ENCODE measurements around the gene PIK3R4. TPM values are rescaled to one million over a fixed set of nuclear protein-coding genes. Genes with fewer than 3 reads are reported as not detected.

Gene PIK3R4
- total RNA-seq, 2 donors from 2014 or later: 36.8 to 52.8 TPM

DNA sequence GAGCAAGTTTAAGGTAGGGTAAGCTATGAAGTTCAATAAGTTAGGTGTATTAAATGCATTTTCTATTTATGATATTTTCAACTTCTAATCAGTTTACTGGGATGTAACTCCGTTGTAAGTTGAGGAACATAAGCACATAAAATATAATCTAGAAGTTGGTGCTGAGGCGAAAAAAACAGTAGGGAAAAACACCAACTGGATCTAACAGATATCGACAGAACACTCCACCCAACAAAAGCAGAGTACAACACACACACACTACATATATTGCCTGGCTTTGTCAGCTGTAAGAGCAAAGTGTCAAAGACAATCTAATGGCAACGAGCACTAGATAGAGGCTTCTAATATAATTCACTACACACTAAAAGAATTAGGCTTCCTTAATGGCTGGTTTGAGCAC lies 8.4 kb downstream of the PIK3R4 start:
- intact Hi-C loops (cut with DNase I): no loop called here
- WGBS: 96% methylated on average over 4 of the region's 4 CpGs
- Histone ChIP-seq H3K4me1 (replicated peaks) (no peaks in the 10 kb centered on the region), H3K9me3 (no peaks in the 10 kb centered on the region), H3K36me3 (no peaks in the 10 kb centered on the region), H3K27ac (no peak overlapping the region), H3K27me3 (replicated peaks; ENCODE audit: insufficient read depth) (no peaks in the 10 kb centered on the region), H3K4me3 (no peak overlapping the region)
- no peak for DNase-seq (ENCODE audit: low spot score)
- TF ChIP-seq POLR2A (IDR thresholded peaks at IDR 0.05) (no peak), POLR2AphosphoS5 (IDR thresholded peaks at IDR 0.05) (no peak)
- TF ChIP-seq, protein P1, sequence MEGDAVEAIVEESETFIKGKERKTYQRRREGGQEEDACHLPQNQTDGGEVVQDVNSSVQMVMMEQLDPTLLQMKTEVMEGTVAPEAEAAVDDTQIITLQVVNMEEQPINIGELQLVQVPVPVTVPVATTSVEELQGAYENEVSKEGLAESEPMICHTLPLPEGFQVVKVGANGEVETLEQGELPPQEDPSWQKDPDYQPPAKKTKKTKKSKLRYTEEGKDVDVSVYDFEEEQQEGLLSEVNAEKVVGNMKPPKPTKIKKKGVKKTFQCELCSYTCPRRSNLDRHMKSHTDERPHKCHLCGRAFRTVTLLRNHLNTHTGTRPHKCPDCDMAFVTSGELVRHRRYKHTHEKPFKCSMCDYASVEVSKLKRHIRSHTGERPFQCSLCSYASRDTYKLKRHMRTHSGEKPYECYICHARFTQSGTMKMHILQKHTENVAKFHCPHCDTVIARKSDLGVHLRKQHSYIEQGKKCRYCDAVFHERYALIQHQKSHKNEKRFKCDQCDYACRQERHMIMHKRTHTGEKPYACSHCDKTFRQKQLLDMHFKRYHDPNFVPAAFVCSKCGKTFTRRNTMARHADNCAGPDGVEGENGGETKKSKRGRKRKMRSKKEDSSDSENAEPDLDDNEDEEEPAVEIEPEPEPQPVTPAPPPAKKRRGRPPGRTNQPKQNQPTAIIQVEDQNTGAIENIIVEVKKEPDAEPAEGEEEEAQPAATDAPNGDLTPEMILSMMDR (IDR thresholded peaks at IDR 0.05): no peak

DNA sequence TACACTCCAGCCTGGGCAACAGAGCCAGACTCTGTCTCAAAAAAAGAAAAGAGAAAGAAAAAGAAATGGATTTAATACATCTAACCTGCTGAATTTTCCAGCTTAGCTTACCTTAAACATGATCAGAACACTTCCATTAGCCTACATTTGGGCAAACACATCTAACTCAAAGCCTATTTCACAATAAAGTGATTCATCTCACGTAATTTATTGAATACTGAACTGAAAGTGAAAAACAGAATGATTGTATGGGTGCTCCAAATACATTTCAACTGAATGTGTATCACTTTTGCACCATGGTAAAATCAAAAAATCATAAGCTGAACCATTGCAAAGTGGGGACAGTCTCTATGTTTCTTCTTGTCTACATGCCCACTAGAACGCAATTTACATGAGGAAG lies 9.0 kb downstream of the PIK3R4 start:
- Histone ChIP-seq H3K4me3 (no peak overlapping the region), H3K4me1 (replicated peaks) (no peaks in the 10 kb centered on the region), H3K9me3 (no peaks in the 10 kb centered on the region), H3K27ac (no peak overlapping the region), H3K36me3 (no peaks in the 10 kb centered on the region), H3K27me3 (replicated peaks; ENCODE audit: insufficient read depth) (no peaks in the 10 kb centered on the region)
- intact Hi-C loops (cut with DNase I): no loop called here
- 97% methylated on average over 2 of the region's 2 CpGs for WGBS
- DNase-seq (ENCODE audit: low spot score): no peak
- no peak for TF ChIP-seq POLR2AphosphoS5 (IDR thresholded peaks at IDR 0.05)
- TF ChIP-seq, protein P1 (IDR thresholded peaks at IDR 0.05): no peak
- no peak for TF ChIP-seq POLR2A (IDR thresholded peaks at IDR 0.05)

DNA sequence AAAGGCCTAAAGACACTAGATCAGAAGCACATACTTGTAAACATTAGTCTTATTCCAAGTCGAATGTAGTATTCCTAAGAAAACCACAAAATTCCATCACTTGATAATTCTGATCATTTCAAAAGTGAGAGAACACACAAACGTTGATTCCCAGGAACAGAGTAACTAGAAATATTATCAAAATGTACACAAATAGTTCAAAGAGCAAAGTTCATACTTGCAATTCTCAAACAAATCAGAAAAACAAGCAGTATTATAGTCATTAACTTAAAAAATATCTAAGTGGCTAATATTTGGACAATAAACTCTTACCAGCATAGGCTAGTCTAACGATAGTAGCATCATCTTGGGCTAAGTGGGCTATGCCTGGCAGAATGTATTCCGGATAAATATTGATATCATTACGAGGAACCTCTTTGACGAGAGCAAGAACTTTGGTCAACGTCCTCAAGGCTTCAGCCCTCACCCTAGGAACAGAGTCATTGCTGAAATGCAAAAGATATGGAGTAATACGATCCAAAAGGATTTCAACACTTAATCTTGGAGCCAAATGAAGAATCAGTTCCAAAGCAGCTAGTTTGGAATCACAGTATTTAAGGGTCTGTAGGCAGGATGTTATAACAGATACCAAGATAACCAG lies 13.3 kb downstream of the PIK3R4 start:
- Histone ChIP-seq H3K27me3 (replicated peaks; ENCODE audit: insufficient read depth) (no peaks in the 10 kb centered on the region), H3K27ac (no peak overlapping the region), H3K36me3 (no peaks in the 10 kb centered on the region), H3K9me3 (no peaks in the 10 kb centered on the region), H3K4me1 (replicated peaks) (no peaks in the 10 kb centered on the region), H3K4me3 (no peak overlapping the region)
- TF ChIP-seq, protein P1 (IDR thresholded peaks at IDR 0.05): no peak
- TF ChIP-seq POLR2A (IDR thresholded peaks at IDR 0.05) (no peak), POLR2AphosphoS5 (IDR thresholded peaks at IDR 0.05) (no peak)
- 87% methylated on average over 8 of the region's 8 CpGs for WGBS
- intact Hi-C loops (cut with DNase I): no loop called here
- no peak for DNase-seq (ENCODE audit: low spot score)

DNA sequence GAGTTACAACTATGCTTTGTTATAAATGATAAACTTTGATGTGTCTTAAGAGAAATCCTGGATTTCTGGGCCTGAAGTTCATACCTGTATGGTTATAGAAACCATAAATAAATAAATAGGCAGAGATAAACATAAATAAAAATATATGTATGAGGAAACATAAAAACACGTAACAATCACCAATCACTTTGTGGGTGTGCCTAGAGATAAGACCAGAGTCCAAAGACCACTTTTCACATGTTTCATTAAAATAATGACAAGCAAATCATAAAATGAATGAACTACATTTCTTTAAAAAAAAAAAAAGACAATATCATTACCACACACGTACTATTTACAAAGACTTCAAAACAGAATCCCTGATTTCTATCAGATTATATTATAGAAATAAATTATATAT lies 14.1 kb downstream of the PIK3R4 start:
- H3K27ac ChIP-seq: no peak overlapping the region
- intact Hi-C loops (cut with DNase I): no loop called here
- no peaks in the 10 kb centered on the region for H3K27me3 ChIP-seq (replicated peaks; ENCODE audit: insufficient read depth)
- no peaks in the 10 kb centered on the region for H3K4me1 ChIP-seq (replicated peaks)
- TF ChIP-seq, protein P1 (IDR thresholded peaks at IDR 0.05): no peak
- TF ChIP-seq POLR2A (IDR thresholded peaks at IDR 0.05) (no peak), POLR2AphosphoS5 (IDR thresholded peaks at IDR 0.05) (no peak)
- no peak for DNase-seq (ENCODE audit: low spot score)
- WGBS: 90% methylated on average over 2 of the region's 2 CpGs
- H3K9me3 ChIP-seq: no peaks in the 10 kb centered on the region
- no peak overlapping the region for H3K4me3 ChIP-seq
- H3K36me3 ChIP-seq: no peaks in the 10 kb centered on the region

DNA sequence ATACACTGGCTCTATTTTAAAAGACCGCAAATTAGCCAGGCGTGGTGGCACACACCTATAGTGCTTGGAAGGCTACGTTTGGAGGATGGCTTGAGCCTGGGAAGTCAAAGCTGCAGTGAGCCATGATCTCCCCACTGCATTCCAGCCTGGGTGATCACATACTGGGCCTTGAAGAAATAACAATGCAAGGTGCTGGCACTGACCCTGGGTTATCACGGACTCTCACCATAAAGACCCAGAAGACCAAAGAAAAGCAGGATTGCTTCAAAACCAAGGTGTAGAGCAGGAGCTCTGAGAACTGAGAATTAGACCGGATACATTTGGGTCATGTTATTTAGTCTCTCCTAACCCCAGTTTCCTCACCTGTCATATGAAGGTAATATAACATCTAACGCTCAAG lies 14.8 kb downstream of the PIK3R4 start:
- H3K27me3 ChIP-seq (replicated peaks; ENCODE audit: insufficient read depth): no peaks in the 10 kb centered on the region
- no peak overlapping the region for H3K27ac ChIP-seq
- 93% methylated on average over 6 of the region's 6 CpGs for WGBS
- H3K4me1 ChIP-seq (replicated peaks): no peaks in the 10 kb centered on the region
- H3K36me3 ChIP-seq: no peaks in the 10 kb centered on the region
- TF ChIP-seq POLR2A (IDR thresholded peaks at IDR 0.05) (no peak), POLR2AphosphoS5 (IDR thresholded peaks at IDR 0.05) (no peak)
- TF ChIP-seq, protein P1 (IDR thresholded peaks at IDR 0.05): no peak
- DNase-seq (ENCODE audit: low spot score): no peak
- intact Hi-C loops (cut with DNase I): no loop called here
- H3K4me3 ChIP-seq: no peak overlapping the region
- no peaks in the 10 kb centered on the region for H3K9me3 ChIP-seq
